CD14-positive monocyte (primary cell): ENCODE data around the gene LTBP1. TPM values are rescaled to one million over a fixed set of nuclear protein-coding genes. Genes with fewer than 3 reads are reported as not detected.

Experiments
- DNase-seq, 3 donors: peaks; one replicate each; pipeline ENCODE4 v3.0.0-alpha.2; 2011 to 2022
- H2AFZ ChIP-seq: 2 replicates; pipeline ENCODE4 v1.6.0; 2012; ENCODE audit warnings: mild to moderate bottlenecking, low read depth, low read length, inconsistent platforms; ENCODE audit not compliant: insufficient read depth, poor library complexity, severe bottlenecking
- H3K27ac ChIP-seq, 2 donors: 1 replicate in 1 of 2; 2 replicates in 1 of 2; pipeline ENCODE4 v1.5.1; 2012 to 2013; ENCODE audit warnings: low read length in 2 of 2, control low read depth in 1 of 2, inconsistent platforms in 1 of 2, low read depth in 1 of 2, mild to moderate bottlenecking in 1 of 2
- H3K27me3 ChIP-seq, 2 donors: one replicate each; pipeline versions ENCODE4 v1.6.0 to v1.6.1; 2011 to 2013; ENCODE audit warnings: low read length in 2 of 2; ENCODE audit not compliant: control insufficient read depth in 2 of 2, insufficient read depth in 2 of 2
- H3K36me3 ChIP-seq, 2 donors: replicated peaks in 1 of 2; 1 replicate in 1 of 2; 2 replicates in 1 of 2; pipeline versions ENCODE4 v1.5.1 to v1.6.1; 2012 to 2013; ENCODE audit warnings: low read length in 2 of 2, control low read depth in 1 of 2, inconsistent platforms in 1 of 2, mild to moderate bottlenecking in 1 of 2; ENCODE audit not compliant: insufficient read depth in 2 of 2, control insufficient read depth in 1 of 2
- H3K4me1 ChIP-seq, 2 donors: 1 replicate in 1 of 2; 2 replicates in 1 of 2; pipeline versions ENCODE4 v1.5.1 to v1.6.1; 2012 to 2013; ENCODE audit warnings: low read length in 2 of 2, control low read depth in 1 of 2, inconsistent platforms in 1 of 2, mild to moderate bottlenecking in 1 of 2, moderate library complexity in 1 of 2; ENCODE audit not compliant: insufficient read depth in 2 of 2, control insufficient read depth in 1 of 2
- H3K4me2 ChIP-seq: replicated peaks from 2 replicates; pipeline ENCODE3; 2012; ENCODE audit warnings: low read length, moderate library complexity, mild to moderate bottlenecking; ENCODE audit not compliant: poor library complexity, severe bottlenecking; ENCODE audit errors: extremely low read depth
- H3K4me3 ChIP-seq, 3 experiments: fragments of 200-600 bp in 1 of 3; sonication (generic) in 1 of 3; replicated peaks in 1 of 3; 1 replicate in 2 of 3; 2 replicates in 1 of 3; pipeline ENCODE4 v1.5.1; 2011 to 2013; ENCODE audit warnings: low read length in 3 of 3, mild to moderate bottlenecking in 3 of 3, control low read depth in 2 of 3, low read depth in 2 of 3, inconsistent platforms in 1 of 3, moderate library complexity in 1 of 3
- H3K79me2 ChIP-seq: 2 replicates; pipeline ENCODE4 v1.6.0; 2012; ENCODE audit warnings: mild to moderate bottlenecking, control low read depth, inconsistent platforms, low read length, moderate library complexity; ENCODE audit not compliant: insufficient read depth
- H3K9ac ChIP-seq: 2 replicates; pipeline ENCODE4 v1.6.0; 2017; ENCODE audit warnings: low read length, mild to moderate bottlenecking; ENCODE audit not compliant: insufficient read depth, poor library complexity, severe bottlenecking
- H3K9me3 ChIP-seq, 2 donors: replicated peaks in 1 of 2; 1 replicate in 1 of 2; 2 replicates in 1 of 2; pipeline versions ENCODE4 v1.5.1 to v1.6.1; 2012 to 2013; ENCODE audit warnings: low read length in 2 of 2, control low read depth in 1 of 2; ENCODE audit not compliant: control insufficient read depth in 1 of 2, insufficient read depth in 1 of 2
- H4K20me1 ChIP-seq: 2 replicates; pipeline ENCODE4 v1.6.0; 2012; ENCODE audit warnings: mild to moderate bottlenecking, low read length, control low read depth, moderate library complexity; ENCODE audit not compliant: insufficient read depth
- H3K27ac Mint-ChIP-seq, 7 donors: one replicate each; pipeline ENCODE4 v1.8.0; 2020; ENCODE audit warnings: mild to moderate bottlenecking in 7 of 7, mixed read lengths in 7 of 7, moderate library complexity in 6 of 7, inconsistent platforms in 2 of 7
- H3K27me3 Mint-ChIP-seq, 3 donors: one replicate each; pipeline ENCODE4 v1.8.0; 2021 to 2022; ENCODE audit warnings: low read depth in 3 of 3, mild to moderate bottlenecking in 3 of 3, mixed read lengths in 3 of 3, moderate library complexity in 3 of 3, inconsistent platforms in 1 of 3
- H3K36me3 Mint-ChIP-seq, 2 donors: one replicate each; pipeline ENCODE4 v1.8.0; 2020; ENCODE audit warnings: mixed read lengths in 2 of 2, inconsistent platforms in 1 of 2, mild to moderate bottlenecking in 1 of 2
- H3K4me1 Mint-ChIP-seq: one replicate; pipeline ENCODE4 v1.8.0; 2020; ENCODE audit warnings: mild to moderate bottlenecking, mixed read lengths
- H3K4me3 Mint-ChIP-seq, 2 donors: one replicate each; pipeline ENCODE4 v1.8.0; 2020; ENCODE audit warnings: mild to moderate bottlenecking in 2 of 2, mixed read lengths in 2 of 2, moderate library complexity in 1 of 2
- H3K9me3 Mint-ChIP-seq, 7 donors: one replicate each; pipeline ENCODE4 v1.8.0; 2020 to 2022; ENCODE audit warnings: mixed read lengths in 7 of 7, mild to moderate bottlenecking in 6 of 7, moderate library complexity in 6 of 7, inconsistent platforms in 2 of 7
- CTCF ChIP-seq: fragments of 200-600 bp; IDR thresholded peaks from one replicate; pipeline ENCODE4 v1.8.0; 2022; ENCODE audit warnings: antibody characterized with exemption, mild to moderate bottlenecking
- WGBS: methylation state at CpG from one replicate; pipeline ENCODE4 v1.1.5; 2013; ENCODE audit warnings: missing lambda C conversion rate; ENCODE audit not compliant: insufficient coverage; 5-methylcytosine and 5-hydroxymethylcytosine counted together
- intact Hi-C, 2 donors: fragments of 100-400 bp; cut with micrococcal nuclease; formaldehyde crosslinking; loops; one replicate each; pipeline versions ENCODE4 v1.15.0 to v1.15.1; 2023
- polyA plus RNA-seq, 3 donors: library from polyadenylated mRNA; depleted of rRNA in 1 of 3; unstranded in 2 of 3; stranded (reverse) in 1 of 3; fragments of 300-500 nt in 2 of 3; fragments of >200 nt in 1 of 3; fragmentation: Illumina TruSeq in 2 of 3; gene quantifications; 1 replicate in 2 of 3; 2 replicates in 1 of 3; pipeline ENCODE4 v1.2.3, GENCODE V29; 2012 to 2021

The LTBP1 gene
- polyA plus RNA-seq, 3 donors = 0.18 to 0.24 TPM; not detected in 1

GRCh38 chr2:33204945-33205344 is 258.2 kb downstream of the LTBP1 start:
- Mint-ChIP-seq H3K27me3 (peaks cover 0 to 2% (median 0%) of the 10 kb centered on the region in 3 donors), H3K4me3 (no peak overlapping the region), H3K27ac (no peak overlapping the region), H3K9me3 (peaks cover 0 to 3% (median 0%) of the 10 kb centered on the region in 7 donors), H3K4me1 (no peaks in the 10 kb centered on the region), H3K36me3 (no peaks in the 10 kb centered on the region)
- no peak overlapping the region for H3K4me2 ChIP-seq
- H3K27me3 ChIP-seq = no peaks in the 10 kb centered on the region
- DNase-seq = no peak
- H3K9me3 ChIP-seq = no peaks in the 10 kb centered on the region
- no peak overlapping the region for H3K27ac ChIP-seq
- no peak overlapping the region for H2AFZ ChIP-seq
- no CpG with 5 or more reads among the region's 2 CpGs for WGBS
- no peak overlapping the region for H3K4me3 ChIP-seq
- no peaks in the 10 kb centered on the region for H4K20me1 ChIP-seq
- no peaks in the 10 kb centered on the region for H3K79me2 ChIP-seq
- intact Hi-C loops = no loop called here
- no peak overlapping the region for H3K9ac ChIP-seq
- TF ChIP-seq CTCF = no peak
- H3K4me1 ChIP-seq = no peaks in the 10 kb centered on the region
- H3K36me3 ChIP-seq = no peaks in the 10 kb centered on the region

GRCh38 chr2:33205693-33206434 is 259.1 kb downstream of the LTBP1 start:
- WGBS = no CpG with 5 or more reads among the region's 1 CpG
- H3K9ac ChIP-seq = no peak overlapping the region
- peaks cover 0 to 2% of the 10 kb centered on the region in 2 donors for H3K4me1 ChIP-seq
- no peaks in the 10 kb centered on the region for H3K27me3 ChIP-seq
- intact Hi-C loops = no loop called here
- H3K36me3 ChIP-seq = no peaks in the 10 kb centered on the region
- no peaks in the 10 kb centered on the region for H3K79me2 ChIP-seq
- peak overlapping the region in 1 of 7 donors; percentile 28 for H3K27ac Mint-ChIP-seq
- H3K27me3 Mint-ChIP-seq = peaks cover 0 to 2% (median 0%) of the 10 kb centered on the region in 3 donors
- no peak for TF ChIP-seq CTCF
- no peaks in the 10 kb centered on the region for H4K20me1 ChIP-seq
- H2AFZ ChIP-seq = no peak overlapping the region
- no peaks in the 10 kb centered on the region for H3K36me3 Mint-ChIP-seq
- no peak overlapping the region for H3K4me3 ChIP-seq
- peaks cover 0 to 3% (median 0%) of the 10 kb centered on the region in 7 donors for H3K9me3 Mint-ChIP-seq
- H3K4me3 Mint-ChIP-seq = no peak overlapping the region
- DNase-seq = no peak
- H3K4me2 ChIP-seq = no peak overlapping the region
- no peaks in the 10 kb centered on the region for H3K9me3 ChIP-seq
- peaks cover 5% of the 10 kb centered on the region for H3K4me1 Mint-ChIP-seq
- H3K27ac ChIP-seq = no peak overlapping the region
